Neuronal stem cell (in vitro differentiated cells): ENCODE data around the gene CCDC175.

Experiments used
- DNase-seq: peaks from one replicate; pipeline ENCODE4 v3.0.0-alpha.2; 2013; ENCODE audit warnings: low spot score
- H2AFZ ChIP-seq: one replicate; pipeline ENCODE4 v1.6.1; 2013; ENCODE audit warnings: mild to moderate bottlenecking, low read length, inconsistent platforms
- H2AK5ac ChIP-seq: 2 replicates; pipeline ENCODE4 v1.6.1; 2013; ENCODE audit warnings: low read depth, mild to moderate bottlenecking, inconsistent platforms, low read length, moderate library complexity, mixed read lengths
- H2BK120ac ChIP-seq: 2 replicates; pipeline ENCODE4 v1.6.1; 2013; ENCODE audit warnings: low read depth, mild to moderate bottlenecking, inconsistent platforms, low read length, moderate library complexity, mixed read lengths
- H2BK12ac ChIP-seq: one replicate; pipeline ENCODE4 v1.6.1; 2013; ENCODE audit warnings: low read length, inconsistent platforms
- H2BK15ac ChIP-seq: 2 replicates; pipeline ENCODE4 v1.6.1; 2013; ENCODE audit warnings: mild to moderate bottlenecking, low read length, inconsistent platforms, mixed read lengths
- H2BK5ac ChIP-seq: one replicate; pipeline ENCODE4 v1.6.1; 2013; ENCODE audit warnings: inconsistent platforms, mild to moderate bottlenecking, low read length, moderate library complexity
- H3K14ac ChIP-seq: one replicate; pipeline ENCODE4 v1.6.1; 2013; ENCODE audit warnings: low read length, inconsistent platforms
- H3K18ac ChIP-seq: 2 replicates; pipeline ENCODE4 v1.6.1; 2013; ENCODE audit warnings: low read length, inconsistent platforms
- H3K23ac ChIP-seq: 2 replicates; pipeline ENCODE4 v1.6.1; 2013; ENCODE audit warnings: low read depth, mild to moderate bottlenecking, mixed read lengths, low read length, inconsistent platforms; ENCODE audit not compliant: poor library complexity
- H3K27ac ChIP-seq: replicated peaks from 3 replicates; pipeline ENCODE4 v1.5.1; 2013; ENCODE audit warnings: low read length, inconsistent platforms
- H3K27me3 ChIP-seq, 3 experiments: 2 replicates each; pipeline ENCODE4 v1.6.1; 2013; ENCODE audit warnings: low read length in 3 of 3, mild to moderate bottlenecking in 2 of 3, inconsistent platforms in 1 of 3, low read depth in 1 of 3, mixed read lengths in 1 of 3, moderate library complexity in 1 of 3; ENCODE audit not compliant: control insufficient read depth in 3 of 3, insufficient read depth in 3 of 3
- H3K36me3 ChIP-seq, 2 donors: replicated peaks in 1 of 2; 2 replicates each; pipeline ENCODE4 v1.6.1; 2013; ENCODE audit warnings: low read length in 2 of 2; ENCODE audit not compliant: control insufficient read depth in 2 of 2, insufficient read depth in 2 of 2
- H3K4ac ChIP-seq: 2 replicates; pipeline ENCODE4 v1.6.1; 2013; ENCODE audit warnings: inconsistent platforms, mild to moderate bottlenecking, low read length, moderate library complexity
- H3K4me1 ChIP-seq, 2 donors: 1 replicate in 1 of 2; 2 replicates in 1 of 2; pipeline ENCODE4 v1.6.1; 2013; ENCODE audit warnings: low read length in 2 of 2, low read depth in 1 of 2; ENCODE audit not compliant: control insufficient read depth in 2 of 2, insufficient read depth in 1 of 2
- H3K4me2 ChIP-seq: one replicate; pipeline ENCODE4 v1.6.1; 2013; ENCODE audit warnings: mild to moderate bottlenecking, low read length, inconsistent platforms; ENCODE audit not compliant: insufficient read depth, poor library complexity, severe bottlenecking
- H3K4me3 ChIP-seq, 2 donors: 2 replicates each; pipeline ENCODE4 v1.5.1; 2013; ENCODE audit warnings: low read length in 2 of 2, mild to moderate bottlenecking in 2 of 2, inconsistent platforms in 1 of 2, moderate library complexity in 1 of 2
- H3K79me1 ChIP-seq: one replicate; pipeline ENCODE4 v1.6.1; 2013; ENCODE audit warnings: low read depth, mild to moderate bottlenecking, inconsistent platforms, low read length, moderate library complexity
- H3K9ac ChIP-seq: one replicate; pipeline ENCODE4 v1.6.1; 2013; ENCODE audit warnings: mild to moderate bottlenecking, low read depth, low read length, inconsistent platforms; ENCODE audit not compliant: poor library complexity
- H3K9me3 ChIP-seq, 2 donors: replicated peaks in 1 of 2; 2 replicates each; pipeline versions ENCODE3 to v1.6.1; 2013; ENCODE audit warnings: low read length in 2 of 2, mild to moderate bottlenecking in 2 of 2, inconsistent platforms in 1 of 2, low read depth in 1 of 2, mixed read lengths in 1 of 2, moderate library complexity in 1 of 2; ENCODE audit not compliant: control insufficient read depth in 2 of 2, insufficient read depth in 1 of 2
- H4K8ac ChIP-seq: one replicate; pipeline ENCODE4 v1.6.1; 2013; ENCODE audit warnings: low read depth, mild to moderate bottlenecking, inconsistent platforms, low read length, moderate library complexity
- H4K91ac ChIP-seq: one replicate; pipeline ENCODE4 v1.6.1; 2013; ENCODE audit warnings: low read length, low read depth, mild to moderate bottlenecking, inconsistent platforms; ENCODE audit not compliant: poor library complexity
- WGBS, 2 donors: extraction: QIAGEN DNeasy Blood & Tissue Kit; methylation state at CpG; one replicate each; pipeline ENCODE4 v1.1.7; 2013; ENCODE audit warnings: missing lambda C conversion rate in 2 of 2, mixed read lengths in 1 of 2; ENCODE audit not compliant: insufficient read length in 2 of 2, insufficient replicate concordance in 1 of 2; ENCODE audit errors: extremely low coverage in 2 of 2; 5-methylcytosine and 5-hydroxymethylcytosine counted together

CCDC175 gene

GRCh38 chr14:59541731-59542130 lies 34.9 kb downstream of the CCDC175 start:
- no CpG with 5 or more reads among the region's 2 CpGs for WGBS, 2 donors
- Histone ChIP-seq H2BK15ac (no peak overlapping the region), H3K4me3 (no peak overlapping the region), H4K8ac (no peak overlapping the region), H3K4ac (no peak overlapping the region), H3K27ac (no peak overlapping the region), H3K4me1 (peaks cover 0 to 3% of the 10 kb centered on the region in 2 donors), H3K27me3 (no peaks in the 10 kb centered on the region), H2BK120ac (no peak overlapping the region), H3K9ac (no peak overlapping the region), H3K14ac (no peak overlapping the region), H2BK5ac (no peak overlapping the region), H4K91ac (no peak overlapping the region), H3K79me1 (no peaks in the 10 kb centered on the region), H3K4me2 (no peak overlapping the region), H2AK5ac (no peak overlapping the region), H3K23ac (no peak overlapping the region), H3K9me3 (no peaks in the 10 kb centered on the region), H2BK12ac (no peak overlapping the region), H2AFZ (no peak overlapping the region), H3K18ac (no peak overlapping the region), H3K36me3 (no peaks in the 10 kb centered on the region)
- no peak for DNase-seq

GRCh38 chr14:59540852-59541251 lies 35.8 kb downstream of the CCDC175 start:
- no peak overlapping the region for H3K18ac ChIP-seq
- no peak overlapping the region for H3K4me3 ChIP-seq
- no peaks in the 10 kb centered on the region for H3K27me3 ChIP-seq
- peak overlapping the region; percentile 75 for H2BK12ac ChIP-seq
- no peak overlapping the region for H2BK15ac ChIP-seq
- no peak overlapping the region for H2AFZ ChIP-seq
- H3K9ac ChIP-seq, result no peak overlapping the region
- no peak overlapping the region for H3K4ac ChIP-seq
- H3K4me2 ChIP-seq, result no peak overlapping the region
- H3K27ac ChIP-seq, result no peak overlapping the region
- H3K79me1 ChIP-seq, result no peaks in the 10 kb centered on the region
- H3K36me3 ChIP-seq, result no peaks in the 10 kb centered on the region
- H2BK5ac ChIP-seq, result no peak overlapping the region
- no peak overlapping the region for H2AK5ac ChIP-seq
- peaks cover 0 to 3% of the 10 kb centered on the region in 2 donors for H3K4me1 ChIP-seq
- no peak overlapping the region for H4K91ac ChIP-seq
- no peak for DNase-seq
- no peak overlapping the region for H3K23ac ChIP-seq
- WGBS, 2 donors, result no CpG with 5 or more reads among the region's 1 CpG
- no peak overlapping the region for H3K14ac ChIP-seq
- H2BK120ac ChIP-seq, result no peak overlapping the region
- H4K8ac ChIP-seq, result no peak overlapping the region
- H3K9me3 ChIP-seq, result no peaks in the 10 kb centered on the region

GRCh38 chr14:59538936-59539335 lies 37.7 kb downstream of the CCDC175 start:
- DNase-seq, result no peak
- Histone ChIP-seq H2BK12ac (no peak overlapping the region), H3K27ac (no peak overlapping the region), H3K79me1 (no peaks in the 10 kb centered on the region), H3K9ac (no peak overlapping the region), H2AFZ (no peak overlapping the region), H3K18ac (no peak overlapping the region), H3K4me1 (peaks cover 0 to 3% of the 10 kb centered on the region in 2 donors), H3K36me3 (no peaks in the 10 kb centered on the region), H2BK15ac (no peak overlapping the region), H2BK5ac (no peak overlapping the region), H3K27me3 (no peaks in the 10 kb centered on the region), H2BK120ac (no peak overlapping the region), H3K4me3 (no peak overlapping the region), H3K4ac (no peak overlapping the region), H4K91ac (no peak overlapping the region), H3K23ac (no peak overlapping the region), H2AK5ac (no peak overlapping the region), H4K8ac (no peak overlapping the region), H3K14ac (no peak overlapping the region), H3K9me3 (no peaks in the 10 kb centered on the region), H3K4me2 (no peak overlapping the region)
- no CpG with 5 or more reads among the region's 4 CpGs for WGBS, 2 donors

- Histone ChIP-seq H3K23ac (no peak overlapping the region), H3K27ac (no peak overlapping the region), H2BK15ac (no peak overlapping the region), H2AFZ (no peak overlapping the region), H2BK12ac (no peak overlapping the region), H3K4me3 (no peak overlapping the region), H3K4ac (no peak overlapping the region), H3K4me1 (peaks cover 0 to 3% of the 10 kb centered on the region in 2 donors), H3K18ac (no peak overlapping the region), H3K27me3 (no peaks in the 10 kb centered on the region), H3K79me1 (no peaks in the 10 kb centered on the region), H3K14ac (no peak overlapping the region), H2BK5ac (no peak overlapping the region), H4K8ac (no peak overlapping the region), H3K9me3 (no peaks in the 10 kb centered on the region), H3K9ac (no peak overlapping the region), H2BK120ac (no peak overlapping the region), H4K91ac (no peak overlapping the region), H2AK5ac (no peak overlapping the region), H3K4me2 (no peak overlapping the region), H3K36me3 (no peaks in the 10 kb centered on the region)
- no peak for DNase-seq
- no CpG with 5 or more reads among the region's 1 CpG for WGBS, 2 donors
Measured at GRCh38 chr14:59537476-59537875, 39.1 kb downstream of the CCDC175 start.
